HG02885 (cell line): ENCODE results near the gene CCNH.

Experiments used
- ATAC-seq: cut with Tn5 transposase; IDR thresholded peaks from one replicate; pipeline ENCODE4 v1.9.1; 2021; ENCODE audit warnings: mild to moderate bottlenecking; ENCODE audit not compliant: unreplicated experiment, poor library complexity

CCNH gene

GRCh38 chr5:87404359-87404758, 8.4 kb downstream of the CCNH start:
- ATAC-seq: no peak

- ATAC-seq: no peak
Measured at GRCh38 chr5:87403899-87404298, 8.8 kb downstream of the CCNH start.

- ATAC-seq: no peak
Measured at GRCh38 chr5:87403409-87403808, 9.3 kb downstream of the CCNH start.

- ATAC-seq: no peak
Measured at GRCh38 chr5:87401626-87402025, 11.1 kb downstream of the CCNH start.

GRCh38 chr5:87400305-87400899, 12.3 kb downstream of the CCNH start:
- peak; percentile 84 for ATAC-seq

GRCh38 chr5:87399720-87400119, 13.0 kb downstream of the CCNH start:
- ATAC-seq: no peak

GRCh38 chr5:87398981-87399614, 13.6 kb downstream of the CCNH start:
- ATAC-seq: no peak

- ATAC-seq: no peak
Measured at GRCh38 chr5:87394411-87395165, 18.1 kb downstream of the CCNH start.

- ATAC-seq: no peak
Measured at GRCh38 chr5:87393331-87393730, 19.4 kb downstream of the CCNH start.

GRCh38 chr5:87392801-87393200, 19.9 kb downstream of the CCNH start:
- no peak for ATAC-seq

GRCh38 chr5:87392170-87392569, 20.6 kb downstream of the CCNH start:
- ATAC-seq: no peak

- ATAC-seq: no peak
Measured at GRCh38 chr5:87390576-87391199, 22.0 kb downstream of the CCNH start.

- peak; percentile 65 for ATAC-seq
Measured at GRCh38 chr5:87390075-87390474, 22.7 kb downstream of the CCNH start.

- ATAC-seq: no peak
Measured at GRCh38 chr5:87389296-87390034, 23.3 kb downstream of the CCNH start.

GRCh38 chr5:87388129-87388528, 24.6 kb downstream of the CCNH start:
- no peak for ATAC-seq

GRCh38 chr5:87385802-87386201, 26.9 kb downstream of the CCNH start:
- ATAC-seq: no peak

- no peak for ATAC-seq
Measured at GRCh38 chr5:87383216-87383615, 29.5 kb downstream of the CCNH start.

GRCh38 chr5:87382224-87382623, 30.5 kb downstream of the CCNH start:
- no peak for ATAC-seq

- ATAC-seq: no peak
Measured at GRCh38 chr5:87372705-87373104, 40.0 kb downstream of the CCNH start.

- no peak for ATAC-seq
Measured at GRCh38 chr5:87369431-87369830, 43.3 kb downstream of the CCNH start.

GRCh38 chr5:87368601-87369000, 44.1 kb downstream of the CCNH start:
- no peak for ATAC-seq
